Measurements from ENCODE around the gene CCNK. TPM values are rescaled to one million over a fixed set of nuclear protein-coding genes. Genes with fewer than 3 reads are reported as not detected.

CCNK gene
- total RNA-seq, 2 donors from 2014 or later = 65.8 to 67.7 TPM

GRCh38 chr14:99534863-99535262, 53.7 kb downstream of the CCNK start:
- no peak for DNase-seq

GRCh38 chr14:99535448-99535847, 54.2 kb downstream of the CCNK start:
- H3K4me1 ChIP-seq = no peaks in the 10 kb centered on the region
- no peak overlapping the region for H3K4me3 ChIP-seq
- no peak for TF ChIP-seq CTCF (IDR thresholded peaks at IDR 0.05)
- intact Hi-C loops (cut with DNase I) = no loop called here
- no peaks in the 10 kb centered on the region for H3K36me3 ChIP-seq
- H3K27ac ChIP-seq = no peak overlapping the region
- H3K9me3 ChIP-seq = no peaks in the 10 kb centered on the region
- no peak overlapping the region for H3K9ac ChIP-seq (ENCODE audit: low read depth in 2 of 2, low read length in 2 of 2)
- no peak for DNase-seq
- no peaks in the 10 kb centered on the region for H3K27me3 ChIP-seq

More at GRCh38 chr14:99534863-99535262, 53.7 kb downstream of the CCNK start:
- Histone ChIP-seq H3K36me3 (no peaks in the 10 kb centered on the region), H3K9ac (ENCODE audit: low read depth in 2 of 2, low read length in 2 of 2) (no peak overlapping the region), H3K27me3 (no peaks in the 10 kb centered on the region), H3K4me3 (no peak overlapping the region), H3K4me1 (no peaks in the 10 kb centered on the region), H3K9me3 (no peaks in the 10 kb centered on the region), H3K27ac (no peak overlapping the region)
- intact Hi-C loops (cut with DNase I) = no loop called here
- no peak for TF ChIP-seq CTCF (IDR thresholded peaks at IDR 0.05)

DNA sequence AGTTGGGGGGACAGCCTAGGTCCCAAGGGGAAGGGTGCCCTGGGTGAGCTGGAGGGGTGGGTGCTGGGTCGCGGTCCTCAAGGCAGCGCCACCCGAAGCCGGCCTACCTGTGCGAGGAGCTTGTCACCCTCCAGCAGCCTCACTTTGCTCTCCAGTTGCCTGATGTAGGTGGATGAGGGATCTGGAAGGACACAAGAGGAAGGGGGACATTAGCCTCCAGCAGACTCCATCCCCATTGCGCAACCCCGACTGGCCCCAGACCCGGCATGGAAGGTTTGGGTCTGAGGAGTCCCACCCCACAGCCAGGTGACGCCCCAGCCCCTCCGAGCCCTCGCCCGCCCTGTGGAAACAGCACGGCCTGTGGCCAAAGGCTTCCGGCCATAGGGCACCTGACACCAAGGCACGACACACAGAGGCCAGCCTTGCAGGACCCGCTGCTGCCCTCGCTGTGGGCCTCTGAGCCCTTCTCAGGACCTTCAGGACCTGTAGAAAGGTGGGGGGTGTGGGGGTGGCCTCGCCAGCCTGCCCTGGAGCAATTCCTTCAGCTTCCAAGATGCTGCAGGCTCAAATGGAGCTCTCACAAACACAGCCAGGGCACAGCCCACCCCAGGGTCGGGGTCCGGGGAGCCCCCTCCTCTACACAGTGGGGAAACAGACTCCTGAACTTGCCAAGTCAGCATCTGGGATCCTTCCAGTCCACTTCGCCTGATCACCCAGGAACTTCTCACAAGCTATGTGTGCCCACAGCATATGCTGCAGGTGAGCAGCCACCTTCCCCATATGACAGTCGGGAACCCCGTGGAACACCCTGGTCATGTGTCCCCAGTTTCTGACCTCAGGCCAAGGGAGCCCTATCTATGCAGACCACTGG, 54.9 kb downstream of the CCNK start:
- no peaks in the 10 kb centered on the region for H3K36me3 ChIP-seq
- no peak overlapping the region for H3K9ac ChIP-seq (ENCODE audit: low read depth in 2 of 2, low read length in 2 of 2)
- H3K4me1 ChIP-seq = no peaks in the 10 kb centered on the region
- H3K27ac ChIP-seq = no peak overlapping the region
- intact Hi-C loops (cut with DNase I) = no loop called here
- no peaks in the 10 kb centered on the region for H3K9me3 ChIP-seq
- no peak for DNase-seq
- TF ChIP-seq CTCF (IDR thresholded peaks at IDR 0.05) = no peak
- no peak overlapping the region for H3K4me3 ChIP-seq
- no peaks in the 10 kb centered on the region for H3K27me3 ChIP-seq

DNA sequence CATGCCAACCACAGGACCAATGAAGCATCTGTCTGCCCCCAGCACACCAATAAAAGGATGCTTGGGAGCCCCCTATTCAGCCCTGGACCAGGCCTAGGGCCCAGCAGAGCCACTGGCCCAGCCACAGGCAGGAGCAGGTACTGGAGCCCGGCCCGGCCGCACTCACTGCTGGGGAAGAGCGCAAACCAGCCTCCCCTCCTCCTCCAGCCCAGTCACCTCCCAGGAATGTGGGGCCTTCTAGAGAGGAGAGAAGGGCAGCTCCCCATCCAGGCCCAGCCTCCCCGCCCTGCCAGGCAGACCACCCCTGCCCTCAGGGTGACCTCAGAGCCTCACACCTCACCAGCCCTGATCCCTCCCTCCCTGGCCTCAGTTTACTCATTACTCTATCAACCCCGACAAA, 56.2 kb downstream of the CCNK start:
- intact Hi-C loops (cut with DNase I) = no loop called here
- Histone ChIP-seq H3K27me3 (no peaks in the 10 kb centered on the region), H3K27ac (peak overlapping the region; percentile 32), H3K9me3 (no peaks in the 10 kb centered on the region), H3K36me3 (no peaks in the 10 kb centered on the region), H3K9ac (ENCODE audit: low read depth in 2 of 2, low read length in 2 of 2) (peak overlapping the region in 1 of 2 donors; percentile 24), H3K4me1 (no peaks in the 10 kb centered on the region), H3K4me3 (no peak overlapping the region)
- no peak for TF ChIP-seq CTCF (IDR thresholded peaks at IDR 0.05)
- no peak for DNase-seq

DNA sequence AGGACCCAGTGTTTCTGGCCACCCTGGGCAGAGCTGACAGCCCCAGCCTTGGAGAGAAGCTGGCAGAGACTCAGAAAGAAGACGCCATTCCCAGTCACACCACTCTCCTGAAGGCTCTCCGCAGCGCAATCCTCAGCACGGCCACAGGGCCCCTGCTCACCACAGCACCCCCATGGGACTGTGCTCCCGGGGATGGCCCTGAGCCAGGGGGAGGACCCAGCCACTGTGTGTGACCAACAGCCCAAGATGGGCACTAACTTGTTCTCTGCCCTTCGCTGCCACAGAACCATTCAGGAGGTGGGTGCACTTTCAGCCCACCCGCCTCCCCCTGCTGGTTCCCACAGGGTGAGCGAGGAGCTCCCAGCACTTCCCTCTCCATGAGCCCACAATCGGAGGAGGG, 57.1 kb downstream of the CCNK start:
- intact Hi-C loops (cut with DNase I) = no loop called here
- no peak for TF ChIP-seq CTCF (IDR thresholded peaks at IDR 0.05)
- Histone ChIP-seq H3K9me3 (no peaks in the 10 kb centered on the region), H3K9ac (ENCODE audit: low read depth in 2 of 2, low read length in 2 of 2) (no peak overlapping the region), H3K27me3 (no peaks in the 10 kb centered on the region), H3K36me3 (no peaks in the 10 kb centered on the region), H3K4me1 (no peaks in the 10 kb centered on the region), H3K4me3 (no peak overlapping the region), H3K27ac (no peak overlapping the region)
- DNase-seq = no peak
